H1 (cell line): Measurements from ENCODE around the gene GRM7. TPM values are rescaled to one million over a fixed set of nuclear protein-coding genes. Genes with fewer than 3 reads are reported as not detected.

ENCODE experiments used
- CTCF ChIA-PET: fragments of 300-600 bp; sonication (Branson Sonifier 250); formaldehyde crosslinking; loops from one replicate; lab custom pipeline; 2021; ENCODE audit not compliant: partially characterized antibody; lab: Charles Lee
- POLR2A ChIA-PET: fragments of 300-600 bp; sonication (Branson Sonifier 250); formaldehyde crosslinking; loops from one replicate; lab custom pipeline; 2021; ENCODE audit warnings: inconsistent platforms; ENCODE audit not compliant: partially characterized antibody; lab: Charles Lee
- DNase-seq, 2 experiments: peaks; one replicate each; pipeline versions ENCODE4 v3.0.0 to v3.0.0-alpha.2; 2010 to 2022; ENCODE audit warnings: low spot score in 2 of 2, low read depth in 1 of 2, mixed read lengths in 1 of 2
- FAIRE-seq: peaks from 2 replicates; lab custom pipeline; 2011; peaks lifted over from hg19 to GRCh38; lab: Jason Lieb, UNC
- H2AFZ ChIP-seq: 2 replicates; pipeline ENCODE4 v1.8.1; 2012; ENCODE audit warnings: low read length, inconsistent platforms
- H2AK5ac ChIP-seq: 2 replicates; pipeline ENCODE4 v1.6.1; 2013; ENCODE audit warnings: low read depth, low read length
- H2BK120ac ChIP-seq: replicated peaks from 2 replicates; pipeline ENCODE3; 2013; ENCODE audit warnings: low read depth, low read length, inconsistent platforms
- H2BK12ac ChIP-seq: 2 replicates; pipeline ENCODE4 v1.6.1; 2013; ENCODE audit warnings: low read depth, low read length
- H2BK15ac ChIP-seq: 2 replicates; pipeline ENCODE4 v1.6.1; 2013; ENCODE audit warnings: low read length
- H2BK20ac ChIP-seq: 2 replicates; pipeline ENCODE4 v1.6.1; 2013; ENCODE audit warnings: low read length
- H2BK5ac ChIP-seq: 2 replicates; pipeline ENCODE4 v1.6.1; 2013; ENCODE audit warnings: low read depth, low read length
- H3K14ac ChIP-seq: 2 replicates; pipeline ENCODE4 v1.6.1; 2013; ENCODE audit warnings: inconsistent platforms; ENCODE audit not compliant: insufficient read length
- H3K18ac ChIP-seq: 2 replicates; pipeline ENCODE4 v1.6.1; 2013; ENCODE audit warnings: low read length; ENCODE audit errors: extremely low read depth
- H3K23ac ChIP-seq: 2 replicates; pipeline ENCODE4 v1.6.1; 2013; ENCODE audit warnings: inconsistent platforms; ENCODE audit not compliant: insufficient read length
- H3K23me2 ChIP-seq: 2 replicates; pipeline ENCODE4 v1.6.1; 2013; ENCODE audit warnings: low read depth, low read length
- H3K27ac ChIP-seq: 2 replicates; pipeline ENCODE4 v1.6.1; 2011; ENCODE audit warnings: low read depth, low read length, inconsistent platforms
- H3K27me3 ChIP-seq, 4 experiments: replicated peaks in 1 of 4; 1 replicate in 1 of 4; 2 replicates in 3 of 4; pipeline versions ENCODE4 v1.6.1 to v1.8.1; 2011 to 2013; ENCODE audit warnings: low read length in 3 of 4, mild to moderate bottlenecking in 3 of 4, inconsistent platforms in 2 of 4, mixed read lengths in 2 of 4, moderate library complexity in 1 of 4; ENCODE audit not compliant: control insufficient read depth in 3 of 4, insufficient read depth in 3 of 4; ENCODE audit errors: extremely low read depth in 1 of 4
- H3K36me3 ChIP-seq, 4 experiments: 2 replicates each; pipeline versions ENCODE4 v1.6.1 to v1.8.1; 2011 to 2013; ENCODE audit warnings: mild to moderate bottlenecking in 4 of 4, low read length in 3 of 4, moderate library complexity in 2 of 4, control low read depth in 1 of 4, inconsistent platforms in 1 of 4; ENCODE audit not compliant: insufficient read depth in 4 of 4, control insufficient read depth in 2 of 4
- H3K4ac ChIP-seq: replicated peaks from 2 replicates; pipeline ENCODE3; 2013; ENCODE audit warnings: low read length, low read depth, mixed read lengths, inconsistent platforms; ENCODE audit not compliant: insufficient read length
- H3K4me1 ChIP-seq, 4 experiments: replicated peaks in 1 of 4; 1 replicate in 1 of 4; 2 replicates in 3 of 4; pipeline versions ENCODE4 v1.6.1 to v1.8.1; 2011 to 2013; ENCODE audit warnings: low read length in 3 of 4, inconsistent platforms in 2 of 4, mixed read lengths in 1 of 4; ENCODE audit not compliant: insufficient read depth in 4 of 4, control insufficient read depth in 3 of 4
- H3K4me2 ChIP-seq, 2 experiments: 2 replicates each; pipeline versions ENCODE4 v1.6.1 to v1.8.1; 2011 to 2013; ENCODE audit warnings: low read depth in 2 of 2, low read length in 2 of 2, control low read depth in 1 of 2, inconsistent platforms in 1 of 2, mild to moderate bottlenecking in 1 of 2; ENCODE audit not compliant: insufficient read depth in 1 of 2
- H3K4me3 ChIP-seq, 4 experiments: fragments of 200-600, 300-600 bp in 1 of 4; sonication (generic), shearing (Covaris generic), sonication (Bioruptor Twin) in 1 of 4; 2 replicates each; pipeline versions ENCODE4 v1.5.1 to v1.8.1; 2011 to 2016; ENCODE audit warnings: low read length in 4 of 4, low read depth in 3 of 4, control low read depth in 2 of 4, inconsistent platforms in 2 of 4, mild to moderate bottlenecking in 2 of 4, mixed read lengths in 1 of 4, moderate library complexity in 1 of 4; ENCODE audit not compliant: insufficient read depth in 2 of 4; ENCODE audit errors: extremely low read depth in 1 of 4
- H3K56ac ChIP-seq: replicated peaks from 2 replicates; pipeline ENCODE3; 2013; ENCODE audit warnings: low read depth, mild to moderate bottlenecking, mixed read lengths, low read length, inconsistent platforms; ENCODE audit not compliant: insufficient read length
- H3K79me1 ChIP-seq: 2 replicates; pipeline ENCODE4 v1.6.1; 2013; ENCODE audit warnings: low read depth, low read length, control low read depth
- H3K79me2 ChIP-seq, 2 experiments: 2 replicates each; pipeline versions ENCODE4 v1.6.1 to v1.8.1; 2012 to 2013; ENCODE audit warnings: low read length in 2 of 2, mild to moderate bottlenecking in 2 of 2, inconsistent platforms in 1 of 2; ENCODE audit not compliant: insufficient read depth in 2 of 2, control insufficient read depth in 1 of 2
- H3K9ac ChIP-seq, 4 experiments: replicated peaks in 1 of 4; 1 replicate in 1 of 4; 2 replicates in 3 of 4; pipeline versions ENCODE4 v1.6.1 to v1.8.1; 2011 to 2013; ENCODE audit warnings: low read depth in 3 of 4, low read length in 3 of 4, control low read depth in 2 of 4, mild to moderate bottlenecking in 2 of 4, moderate library complexity in 2 of 4, inconsistent platforms in 1 of 4; ENCODE audit errors: extremely low read depth in 1 of 4
- H3K9me3 ChIP-seq, 2 experiments: 2 replicates each; pipeline versions ENCODE4 v1.6.1 to v1.8.1; 2012 to 2013; ENCODE audit warnings: mild to moderate bottlenecking in 2 of 2, moderate library complexity in 2 of 2, control low read depth in 1 of 2, inconsistent platforms in 1 of 2, low read depth in 1 of 2, low read length in 1 of 2, mixed read lengths in 1 of 2; ENCODE audit not compliant: insufficient read depth in 2 of 2
- H4K20me1 ChIP-seq, 2 experiments: replicated peaks in 1 of 2; 2 replicates each; pipeline versions ENCODE3 to v1.8.1; 2011 to 2013; ENCODE audit warnings: inconsistent platforms in 2 of 2, low read length in 2 of 2, mild to moderate bottlenecking in 1 of 2; ENCODE audit not compliant: insufficient read depth in 2 of 2, control insufficient read depth in 1 of 2
- H4K5ac ChIP-seq: 2 replicates; pipeline ENCODE4 v1.6.1; 2013; ENCODE audit warnings: low read length, low read depth, mixed read lengths, inconsistent platforms; ENCODE audit not compliant: insufficient read length
- H4K8ac ChIP-seq: 2 replicates; pipeline ENCODE4 v1.8.0; 2013; ENCODE audit warnings: mild to moderate bottlenecking, moderate library complexity, low read length, inconsistent platforms; ENCODE audit not compliant: insufficient read depth; ENCODE audit errors: extremely low read depth
- H4K91ac ChIP-seq: replicated peaks from 2 replicates; pipeline ENCODE3; 2013; ENCODE audit warnings: low read length, mixed read lengths, inconsistent platforms; ENCODE audit not compliant: insufficient read length
- ASH2L ChIP-seq: fragments of 200-600, 300-600 bp; sonication (generic); IDR thresholded peaks from one replicate; pipeline ENCODE4 v1.7.1; 2017; ENCODE audit warnings: low read length
- BCL11A ChIP-seq, 2 experiments: IDR thresholded peaks; one replicate each; pipeline ENCODE4 v1.6.1; 2011; ENCODE audit warnings: low read depth in 2 of 2, low read length in 2 of 2, mild to moderate bottlenecking in 2 of 2
- CREB1 ChIP-seq: IDR thresholded peaks from 2 replicates; pipeline ENCODE4 v1.6.1; 2012; ENCODE audit warnings: inconsistent platforms
- CTBP2 ChIP-seq: IDR thresholded peaks from 2 replicates; pipeline ENCODE4 v1.7.0; 2011; ENCODE audit warnings: borderline replicate concordance, mild to moderate bottlenecking, moderate library complexity, mixed read lengths, low read length; ENCODE audit not compliant: insufficient read depth, insufficient read length
- FOSL1 ChIP-seq: IDR thresholded peaks from 2 replicates; pipeline ENCODE4 v1.6.1; 2011; ENCODE audit warnings: mild to moderate bottlenecking, low read depth, low read length, moderate library complexity; ENCODE audit not compliant: insufficient read depth
- HDAC6 ChIP-seq: IDR thresholded peaks from one replicate; pipeline ENCODE4 v1.7.1; 2012; ENCODE audit warnings: low read depth, mild to moderate bottlenecking, inconsistent platforms, low read length, moderate library complexity
- JUN ChIP-seq: IDR thresholded peaks from 2 replicates; pipeline ENCODE4 v1.6.1; 2011; ENCODE audit warnings: low read depth, mild to moderate bottlenecking, improper control_type of control experiment, low read length
- KDM4A ChIP-seq: IDR thresholded peaks from one replicate; pipeline ENCODE4 v1.7.1; 2012; ENCODE audit warnings: low read depth, mild to moderate bottlenecking, moderate library complexity, low read length, inconsistent platforms; ENCODE audit not compliant: severe bottlenecking
- KDM5A ChIP-seq: fragments of 200-600 bp; IDR thresholded peaks from 2 replicates; pipeline ENCODE4 v1.7.1; 2012; ENCODE audit warnings: mild to moderate bottlenecking, low read length, inconsistent platforms, mixed read lengths
- POLR2AphosphoS5 ChIP-seq: IDR thresholded peaks from 2 replicates; pipeline ENCODE4 v1.6.1; 2011; ENCODE audit warnings: low read depth, low read length
- SP2 ChIP-seq: IDR thresholded peaks from 2 replicates; pipeline ENCODE4 v1.6.1; 2012; ENCODE audit warnings: mild to moderate bottlenecking, low read length, inconsistent platforms
- TAF1 ChIP-seq: IDR thresholded peaks from 2 replicates; pipeline ENCODE4 v1.6.1; 2011; ENCODE audit warnings: mild to moderate bottlenecking, low read depth, low read length
- TBP ChIP-seq: IDR thresholded peaks from 2 replicates; pipeline ENCODE4 v1.6.1; 2011; ENCODE audit warnings: low read depth, low read length, improper control_type of control experiment
- WGBS, 2 experiments: shearing (Covaris generic) in 1 of 2; methylation state at CpG; one replicate each; pipeline versions ENCODE4 v1.1.6 to v1.1.7; 2013 to 2015; ENCODE audit warnings: low lambda C conversion rate in 2 of 2, mixed read lengths in 2 of 2, inconsistent platforms in 1 of 2, low coverage in 1 of 2, missing lambda C conversion rate in 1 of 2; ENCODE audit not compliant: insufficient replicate concordance in 2 of 2, insufficient coverage in 1 of 2, insufficient read length in 1 of 2; ENCODE audit errors: extremely low coverage in 1 of 2, missing lambda C conversion rate in 1 of 2; 5-methylcytosine and 5-hydroxymethylcytosine counted together
- polyA plus RNA-seq, 7 experiments: library from polyadenylated mRNA; depleted of rRNA in 3 of 7; stranded (reverse) in 5 of 7; unstranded in 2 of 7; fragments of >200 nt in 5 of 7; fragments of 200-250 nt in 2 of 7; gene quantifications; 1 replicate in 5 of 7; 2 replicates in 1 of 7; 4 replicates in 1 of 7; pipeline versions ENCODE4 v1.2.1 to v1.2.3, GENCODE V29; 2011 to 2013; ENCODE audit warnings: missing spikeins in 2 of 7, mixed read lengths in 2 of 7
- total RNA-seq: library from RNA; stranded (reverse); fragmentation: NEBNext Ultra II Directional; extraction: Animal tissue kit (Norgen Biotek cat#: 25700); gene quantifications from 2 replicates; pipeline ENCODE4 v1.2.1, GENCODE V29; 2021

GRM7 gene
- total and polyA plus RNA-seq, 2 of the 8 experiments (the other 6 are each of a cell fraction or from before 2014, with no cell fraction given), result 0.17 to 0.24 TPM

DNA sequence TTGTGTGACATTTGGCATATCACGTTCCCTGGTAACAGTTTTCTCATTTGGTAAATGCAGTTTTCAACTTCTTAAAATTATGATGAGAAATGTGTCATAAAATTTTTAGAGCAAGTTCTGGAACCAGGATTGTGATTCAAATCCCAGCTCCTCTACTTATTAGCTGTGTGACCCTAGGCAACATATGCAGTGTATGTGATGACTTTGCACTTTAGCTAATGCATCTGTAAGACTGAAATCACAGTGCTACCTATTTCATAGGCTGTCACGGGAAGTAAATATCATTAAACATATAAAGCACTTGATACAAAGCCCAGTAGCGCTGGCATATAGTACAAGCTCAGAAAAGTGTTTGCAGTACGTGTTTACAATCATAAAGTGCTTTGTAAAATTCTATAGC lies 419.4 kb downstream of the GRM7 start:
- no peaks in the 10 kb centered on the region for H3K23me2 ChIP-seq
- H2BK20ac ChIP-seq, result no peak overlapping the region
- no peak overlapping the region for H3K56ac ChIP-seq
- H2BK15ac ChIP-seq, result no peak overlapping the region
- FAIRE-seq, result no peak
- 91% methylated on average over 4 of the region's 4 CpGs; no CpG with 5 or more reads in 1 of the 2 experiments for WGBS, 2 experiments
- no peak overlapping the region for H3K4me3 ChIP-seq
- H3K9ac ChIP-seq, result no peak overlapping the region
- no peaks in the 10 kb centered on the region for H3K79me2 ChIP-seq
- H3K9me3 ChIP-seq, result no peaks in the 10 kb centered on the region; a peak in 1 of 4 replicates
- H3K4ac ChIP-seq, result no peak overlapping the region
- no peaks in the 10 kb centered on the region for H4K20me1 ChIP-seq
- no peak overlapping the region for H3K23ac ChIP-seq
- ChIA-PET POLR2A (no interaction called here), CTCF (interaction anchor here (0.6 kb wide), 1 partner anchor 499 kb away, joined by 5 read pairs; no protein-coding TSS in a partner anchor)
- H2BK12ac ChIP-seq, result no peak overlapping the region
- no peak overlapping the region for H3K18ac ChIP-seq
- H3K79me1 ChIP-seq, result no peaks in the 10 kb centered on the region; the same call in 1 of the 2 replicates
- H2AK5ac ChIP-seq, result no peak overlapping the region
- no peak overlapping the region for H2AFZ ChIP-seq
- H2BK120ac ChIP-seq, result no peak overlapping the region
- no peak overlapping the region for H4K91ac ChIP-seq
- H3K27me3 ChIP-seq, result no peaks in the 10 kb centered on the region
- H3K27ac ChIP-seq, result no peak overlapping the region
- no peak overlapping the region for H3K14ac ChIP-seq
- H3K4me1 ChIP-seq, result no peaks in the 10 kb centered on the region
- no peak overlapping the region for H4K8ac ChIP-seq
- DNase-seq, result no peak
- H4K5ac ChIP-seq, result no peak overlapping the region
- H3K36me3 ChIP-seq, result no peaks in the 10 kb centered on the region
- no peak overlapping the region for H2BK5ac ChIP-seq
- H3K4me2 ChIP-seq, result no peak overlapping the region
- TF ChIP-seq FOSL1 (no peak), TAF1 (no peak), CTBP2 (no peak), TBP (no peak), BCL11A (IDR thresholded peaks at IDR 0.05; ENCODE audit: low read depth in 2 of 2, low read length in 2 of 2) (no peak), KDM5A (no peak), CREB1 (no peak), HDAC6 (no peak), KDM4A (no peak), JUN (no peak), SP2 (no peak), ASH2L (no peak), POLR2AphosphoS5 (no peak)
